GM12878 (cell line): ENCODE measurements around the gene STXBP4. TPM values are rescaled to one million over a fixed set of nuclear protein-coding genes. Genes with fewer than 3 reads are reported as not detected.

Source experiments
- ATAC-seq: fragments of 200-7000 bp; cut with Tn5 transposase; 3 replicates; pipeline ENCODE4 v1.9.1; 2020; ENCODE audit warnings: mild to moderate bottlenecking, moderate library complexity
- BruUV-seq: library from RNA; stranded (reverse); fragments of 400-500 nt; replicated peaks from 2 replicates; lab custom pipeline; 2021; lab: Mats Ljungman, UMichigan
- CTCF ChIA-PET: fragments of 300-600 bp; sonication (Branson Sonifier 250); formaldehyde crosslinking; extraction: SDS; loops from one replicate; lab custom pipeline; 2021; ENCODE audit warnings: inconsistent platforms; lab: Yijun Ruan, JAX
- POLR2A ChIA-PET: fragments of 350-600 bp; formaldehyde crosslinking; extraction: SDS; loops from one replicate; lab custom pipeline; 2021; ENCODE audit warnings: inconsistent platforms; lab: Charles Lee
- RAD21 ChIA-PET: fragments of 300-600 bp; sonication (Branson Sonifier 250); formaldehyde crosslinking; loops from one replicate; lab custom pipeline; 2023; ENCODE audit warnings: antibody characterized with exemption; ENCODE audit not compliant: unreplicated experiment; lab: Charles Lee
- SMC1A ChIA-PET: fragments of 300-600 bp; sonication (Branson Sonifier 250); formaldehyde crosslinking; loops from one replicate; lab custom pipeline; 2023; ENCODE audit not compliant: unreplicated experiment, uncharacterized antibody; lab: Charles Lee
- DNase-seq: peaks from one replicate; pipeline ENCODE4 v3.0.0-alpha.2; 2011; ENCODE audit warnings: low read depth, low spot score
- FAIRE-seq: peaks from 3 replicates; lab custom pipeline; 2011; peaks lifted over from hg19 to GRCh38; lab: Jason Lieb, UNC
- H2AFZ ChIP-seq: 2 replicates; pipeline ENCODE4 v1.6.0; 2011; ENCODE audit warnings: low read depth, low read length, control low read depth; ENCODE audit not compliant: control insufficient read depth
- H3K27ac ChIP-seq: 2 replicates; pipeline ENCODE4 v1.5.1; 2011; ENCODE audit warnings: control low read depth; ENCODE audit not compliant: control insufficient read depth, insufficient read depth
- H3K27me3 ChIP-seq, 2 experiments: replicated peaks in 1 of 2; 2 replicates each; pipeline versions ENCODE4 v1.6.0 to v1.6.1; 2011; ENCODE audit warnings: low read length in 1 of 2; ENCODE audit not compliant: control insufficient read depth in 2 of 2, insufficient read depth in 2 of 2
- H3K36me3 ChIP-seq, 2 experiments: 2 replicates each; pipeline ENCODE4 v1.5.1; 2011; ENCODE audit warnings: low read length in 1 of 2; ENCODE audit not compliant: control insufficient read depth in 2 of 2, insufficient read depth in 2 of 2
- H3K4me1 ChIP-seq: 2 replicates; pipeline ENCODE4 v1.6.1; 2011; ENCODE audit warnings: mild to moderate bottlenecking, low read length, moderate library complexity, mixed read lengths; ENCODE audit not compliant: control insufficient read depth, insufficient read depth
- H3K4me2 ChIP-seq: 2 replicates; pipeline ENCODE4 v1.6.0; 2011; ENCODE audit warnings: control low read depth; ENCODE audit not compliant: control insufficient read depth, insufficient read depth
- H3K4me3 ChIP-seq: fragments of 200-600 bp; sonication (generic); 2 replicates; pipeline ENCODE4 v1.5.1; 2016
- H3K79me2 ChIP-seq: 2 replicates; pipeline ENCODE4 v1.6.0; 2011; ENCODE audit warnings: low read length; ENCODE audit not compliant: control insufficient read depth, insufficient read depth
- H3K9ac ChIP-seq: 2 replicates; pipeline ENCODE4 v1.8.0; 2011; ENCODE audit warnings: low read length, control low read depth, mixed read lengths; ENCODE audit not compliant: control insufficient read depth, insufficient read depth
- H3K9me3 ChIP-seq: replicated peaks from 3 replicates; pipeline ENCODE4 v1.5.1; 2011; ENCODE audit warnings: mild to moderate bottlenecking, low read length; ENCODE audit not compliant: control insufficient read depth, insufficient read depth
- H4K20me1 ChIP-seq: 2 replicates; pipeline ENCODE4 v1.6.0; 2011; ENCODE audit not compliant: control insufficient read depth, insufficient read depth
- BMI1 ChIP-seq: fragments of 450-650 bp; IDR thresholded peaks from 2 replicates; pipeline ENCODE4 v1.6.1; 2016; ENCODE audit warnings: mild to moderate bottlenecking, moderate library complexity, borderline replicate concordance
- MEF2B ChIP-seq: fragments of 450-650 bp; IDR thresholded peaks from 2 replicates; pipeline ENCODE4 v1.6.1; 2018; ENCODE audit warnings: mild to moderate bottlenecking, moderate library complexity; ENCODE audit not compliant: partially characterized antibody, poor library complexity, severe bottlenecking
- MTA2 ChIP-seq: fragments of 450-650 bp; IDR thresholded peaks from 2 replicates; pipeline ENCODE4 v1.6.1; 2016; ENCODE audit warnings: low read depth, mild to moderate bottlenecking, moderate library complexity
- NFXL1 ChIP-seq: fragments of 450-650 bp; IDR thresholded peaks from 2 replicates; pipeline ENCODE4 v1.6.1; 2017; ENCODE audit warnings: antibody characterized with exemption, mild to moderate bottlenecking, borderline replicate concordance
- POLR2AphosphoS2 ChIP-seq: IDR thresholded peaks from 2 replicates; pipeline ENCODE4 v1.6.1; 2011; ENCODE audit warnings: low read depth, mild to moderate bottlenecking, low read length, improper control_type of control experiment, moderate library complexity
- RAD51 ChIP-seq: fragments of 450-650 bp; IDR thresholded peaks from 2 replicates; pipeline ENCODE4 v1.6.1; 2016; ENCODE audit warnings: moderate library complexity, mild to moderate bottlenecking, inconsistent platforms
- SMC3 ChIP-seq: IDR thresholded peaks from 2 replicates; pipeline ENCODE4 v1.6.1; 2011; ENCODE audit warnings: low read length, improper control_type of control experiment, borderline replicate concordance
- SPI1 ChIP-seq: IDR thresholded peaks from 2 replicates; pipeline ENCODE4 v1.6.1; 2011; ENCODE audit warnings: low read depth, mild to moderate bottlenecking, low read length, moderate library complexity, borderline replicate concordance; ENCODE audit not compliant: insufficient read depth
- ZBTB4 ChIP-seq: fragments of 450-650 bp; formaldehyde crosslinking; IDR thresholded peaks from 2 replicates; pipeline ENCODE4 v1.4.0; 2022; ENCODE audit warnings: mild to moderate bottlenecking, moderate library complexity
- WGBS: methylation state at CpG from one replicate; pipeline ENCODE4 v1.1.6; 2016; ENCODE audit warnings: low lambda C conversion rate; ENCODE audit not compliant: insufficient replicate concordance, insufficient coverage; ENCODE audit errors: missing lambda C conversion rate; 5-methylcytosine and 5-hydroxymethylcytosine counted together
- in situ Hi-C: fragments of 300-500 bp; cut with MboI; formaldehyde crosslinking; loops from 9 replicates; pipeline ENCODE4 v1.14.3; 2018; ENCODE audit warnings: mixed read lengths
- intact Hi-C: fragments of 100-400 bp; cut with micrococcal nuclease; formaldehyde crosslinking; loops from one replicate; pipeline ENCODE4 v1.14.2; 2022; ENCODE audit not compliant: unreplicated experiment
- polyA plus RNA-seq, 11 experiments: library from polyadenylated mRNA; depleted of rRNA in 4 of 11; unstranded in 6 of 11; stranded (reverse) in 5 of 11; fragments of >200 nt; fragmentation: Nextera tagmentation in 4 of 11; fragmentation: Illumina TruSeq in 1 of 11; extraction: Ambion mirVana in 4 of 11; extraction: Trizol in 1 of 11; gene quantifications; 1 replicate in 1 of 11; 2 replicates in 10 of 11; pipeline versions ENCODE4 v1.2.1 to v1.2.3, GENCODE V29; 2011 to 2016; ENCODE audit warnings: inconsistent platforms in 2 of 11, missing spikeins in 2 of 11, low read depth in 1 of 11
- total RNA-seq, 4 experiments: library from RNA; depleted of rRNA in 3 of 4; stranded (reverse); fragments of >200 nt in 3 of 4; fragmentation: Illumina TruSeq in 1 of 4; extraction: Trizol in 1 of 4; gene quantifications; 2 replicates each; pipeline versions ENCODE4 v1.2.1 to v1.2.3, GENCODE V29; 2013 to 2021

Gene STXBP4
- total and polyA plus RNA-seq, 10 of the 15 experiments (the other 5 are each of a cell fraction or from before 2014, with no cell fraction given), result 4.3 to 11.0 (median 6.7) TPM

- H3K79me2 ChIP-seq, result no peaks in the 10 kb centered on the region
- ATAC-seq, result peak; percentile 91
- no peak overlapping the region for H3K27ac ChIP-seq
- BruUV-seq, result no TSS peak
- no peaks in the 10 kb centered on the region for H4K20me1 ChIP-seq
- in situ Hi-C loops, result no loop called here
- POLR2A ChIA-PET, result no interaction called here
- TF ChIP-seq MTA2 (0 out of 2 replicates have a peak, but pooled peaks have one; percentile 13), BMI1 (no peak), MEF2B (peak; percentile 50), POLR2AphosphoS2 (no peak), SPI1 (peak; percentile 11; the same call in 1 of the 2 replicates)
- TF ChIP-seq, all 136 proteins: peak for 3
- ChIA-PET SMC1A (interaction anchor here (0.6 to 2.8 kb wide), 3 partner anchors 9 to 1296 kb away, joined by 3 to 9 read pairs (median 4); no protein-coding TSS in a partner anchor), CTCF (interaction anchor here (0.6 to 1.3 kb wide), 2 partner anchors 9 to 10 kb away, joined by 3 to 4 read pairs; no protein-coding TSS in a partner anchor), RAD21 (interaction anchor here (1.1 kb wide), 1 partner anchor 9 kb away, joined by 3 read pairs; no protein-coding TSS in a partner anchor)
- Histone ChIP-seq H3K4me2 (no peak overlapping the region), H3K27me3 (no peaks in the 10 kb centered on the region), H2AFZ (no peak overlapping the region), H3K4me1 (no peaks in the 10 kb centered on the region), H3K4me3 (no peak overlapping the region), H3K36me3 (no peaks in the 10 kb centered on the region), H3K9me3 (peaks cover 3% of the 10 kb centered on the region; the same call in 2 of the 3 replicates), H3K9ac (no peak overlapping the region)
- intact Hi-C loops, result no loop called here
- FAIRE-seq, result no peak
- no peak for DNase-seq
Measured at GRCh38 chr17:54983260-54983659, 14.7 kb downstream of the STXBP4 start.

GRCh38 chr17:54985476-54985875 is 16.9 kb downstream of the STXBP4 start:
- no peak for TF ChIP-seq NFXL1
- TF ChIP-seq ZBTB4 (CRISPR knock-in tag), result no peak
- TF ChIP-seq SMC3, result no peak
- TF ChIP-seq RAD51, result no peak
- FAIRE-seq (no peak), DNase-seq (no peak), ATAC-seq (no peak)
- H3K4me1 ChIP-seq, result no peaks in the 10 kb centered on the region
- intact Hi-C loops (no loop called here), in situ Hi-C loops (no loop called here)
- H3K27me3 ChIP-seq, result no peaks in the 10 kb centered on the region
- no peaks in the 10 kb centered on the region for H3K36me3 ChIP-seq
- no peak overlapping the region for H3K9ac ChIP-seq
- no peak overlapping the region for H3K27ac ChIP-seq
- H3K79me2 ChIP-seq, result no peaks in the 10 kb centered on the region
- peaks cover 3% of the 10 kb centered on the region; the same call in 1 of the 3 replicates for H3K9me3 ChIP-seq
- CTCF ChIA-PET, result interaction anchor here (1.0 to 1.8 kb wide), 4 partner anchors 8 to 370 kb away, joined by 3 to 6 read pairs (median 4); no protein-coding TSS in a partner anchor
- H3K4me3 ChIP-seq, result no peak overlapping the region
- RAD21 ChIA-PET, result interaction anchor here (1.5 kb wide), 1 partner anchor 366 kb away, joined by 3 read pairs; no protein-coding TSS in a partner anchor
- no TSS peak for BruUV-seq
- 95% methylated on average over 1 of the region's 1 CpG for WGBS
- POLR2A ChIA-PET, result interaction anchor here (1.8 kb wide), 1 partner anchor 11 kb away, joined by 4 read pairs; no protein-coding TSS in a partner anchor
- SMC1A ChIA-PET, result interaction anchor here (1.1 to 2.8 kb wide), 6 partner anchors 8 to 617 kb away, joined by 3 to 9 read pairs (median 4); partner anchors contain the start of genes COX11 and STXBP4
- no peak overlapping the region for H2AFZ ChIP-seq
- no peak overlapping the region for H3K4me2 ChIP-seq
- no peaks in the 10 kb centered on the region for H4K20me1 ChIP-seq
